ENCODE measurements around the gene SYT17. TPM values are rescaled to one million over a fixed set of nuclear protein-coding genes. Genes with fewer than 3 reads are reported as not detected.

The SYT17 gene
- total RNA-seq, 1 experiment from 2014 or later: not detected

DNA sequence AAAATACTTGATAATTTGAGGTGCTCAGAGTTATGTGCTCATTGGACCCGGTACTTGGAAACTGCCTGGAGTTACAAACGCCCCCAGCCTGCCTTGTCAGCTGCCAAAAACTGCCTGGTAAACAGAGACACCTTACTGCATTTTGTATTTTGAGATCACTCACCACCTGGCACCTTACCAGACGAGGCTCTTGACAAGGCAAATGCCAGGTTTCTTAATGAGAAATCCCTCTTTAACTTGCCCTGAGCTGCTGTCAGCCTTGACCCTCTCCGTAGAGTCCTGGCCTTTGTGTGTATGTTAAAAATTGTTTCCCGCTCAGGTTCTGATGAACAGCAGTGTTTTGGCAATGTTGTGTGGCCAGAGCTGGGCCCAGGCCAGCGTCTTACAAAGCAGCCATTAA lies 28.8 kb downstream of the SYT17 start:
- DNase-seq (ENCODE audit: low spot score): peak; percentile 0
- in situ Hi-C loops (cut with HindIII; ENCODE audit: low sequenced_read_pairs): no loop called here

DNA sequence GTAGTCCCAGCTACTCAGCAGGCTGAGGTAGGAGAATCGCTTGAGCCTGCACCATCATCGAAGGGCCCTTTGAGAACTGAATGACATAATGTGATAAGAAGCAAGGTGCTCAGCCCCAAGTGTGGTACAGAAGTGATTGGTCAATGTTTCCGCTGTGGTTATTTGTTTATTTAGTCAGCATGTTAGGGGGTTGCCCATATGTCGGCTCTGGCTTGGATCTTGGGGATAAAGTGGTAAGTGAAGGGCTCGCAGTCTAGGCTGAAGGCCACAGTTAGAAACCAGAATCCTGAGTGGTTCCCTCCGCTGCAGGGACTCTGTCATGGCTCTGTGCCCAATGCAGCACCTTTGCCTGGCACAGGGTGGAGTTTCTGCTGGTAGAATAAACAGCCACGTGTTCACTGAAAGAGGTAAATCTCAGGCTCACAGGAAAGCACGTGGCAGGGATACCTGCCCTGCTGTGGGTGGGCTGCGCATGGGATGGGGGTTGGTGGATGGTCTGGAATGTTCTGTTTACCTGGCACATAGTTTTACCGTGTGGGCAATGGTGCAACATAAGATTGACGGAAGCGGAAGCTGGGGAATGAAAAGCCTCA lies 35.4 kb downstream of the SYT17 start:
- in situ Hi-C loops (cut with HindIII; ENCODE audit: low sequenced_read_pairs): no loop called here
- DNase-seq (ENCODE audit: low spot score): no peak

DNA sequence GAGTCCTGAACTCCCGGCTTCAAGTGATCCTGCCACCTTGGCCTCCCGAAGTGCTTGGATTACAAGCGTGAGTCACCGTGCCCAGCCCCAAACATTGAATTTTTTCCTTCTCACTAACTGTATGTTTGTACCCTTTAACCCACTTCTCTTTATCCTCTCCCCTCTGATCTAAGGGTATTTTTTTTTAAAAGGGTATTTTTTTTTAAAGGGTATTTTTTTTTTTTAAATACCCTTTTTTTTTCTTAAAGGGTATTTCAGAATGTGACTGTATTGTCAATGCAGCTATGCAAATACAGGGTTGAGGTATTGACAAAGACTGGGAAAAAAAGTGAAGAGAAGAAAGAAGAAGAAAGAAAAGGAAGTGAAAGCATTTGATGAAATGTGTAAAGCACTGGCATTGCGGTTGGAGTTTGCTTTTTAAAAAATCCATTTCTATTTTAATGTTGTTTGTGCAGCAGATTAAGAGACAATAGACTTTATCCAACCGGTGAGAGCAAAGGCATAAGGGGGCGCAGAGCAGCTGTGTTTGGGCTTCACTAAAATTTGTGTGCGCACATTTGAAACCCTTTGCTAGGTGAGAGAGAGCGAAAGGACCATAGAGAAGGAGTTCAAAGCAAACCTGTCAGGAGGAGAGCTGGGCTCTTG lies 42.4 kb downstream of the SYT17 start:
- DNase-seq (ENCODE audit: low spot score): no peak
- in situ Hi-C loops (cut with HindIII; ENCODE audit: low sequenced_read_pairs): no loop called here

DNA sequence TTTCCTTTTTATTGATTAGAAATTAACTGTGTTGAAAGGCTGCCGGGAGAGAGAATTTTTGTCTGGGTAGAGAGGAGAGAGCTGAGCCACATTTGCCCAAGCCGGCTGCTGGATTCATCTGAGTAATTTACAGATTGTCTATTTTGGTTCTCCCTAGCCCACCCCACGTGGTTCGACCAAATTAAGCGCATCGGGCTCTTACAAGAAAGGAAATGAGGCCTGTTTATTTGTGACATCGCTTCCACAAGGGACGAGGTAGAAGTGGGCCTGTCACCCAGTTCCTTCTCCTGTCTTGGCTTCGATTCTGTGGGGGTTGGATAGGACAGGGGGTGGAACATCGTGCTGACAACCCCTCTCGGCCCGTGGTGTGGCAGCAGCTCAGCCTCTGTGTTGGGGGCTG lies 42.9 kb downstream of the SYT17 start:
- in situ Hi-C loops (cut with HindIII; ENCODE audit: low sequenced_read_pairs): no loop called here
- DNase-seq (ENCODE audit: low spot score): no peak

DNA sequence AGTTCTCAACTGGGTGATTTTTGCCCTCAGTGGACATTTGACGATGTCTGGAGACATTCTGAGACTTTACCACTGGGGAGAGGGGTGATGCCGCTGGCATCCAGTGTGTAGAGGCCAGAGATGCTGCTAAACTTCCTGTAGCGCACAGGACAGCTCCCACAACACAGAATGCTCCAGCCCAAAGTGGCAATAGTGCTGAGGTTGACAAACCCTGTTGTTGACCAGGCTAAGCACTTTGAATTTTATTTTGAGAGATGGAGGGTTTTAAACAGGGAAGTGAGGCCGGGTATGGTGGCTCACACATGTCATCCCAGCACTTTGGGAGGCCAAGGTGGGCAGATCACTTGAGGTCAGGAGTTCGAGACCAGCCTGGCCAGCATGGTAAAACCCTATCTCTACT lies 44.0 kb downstream of the SYT17 start:
- no peak for DNase-seq (ENCODE audit: low spot score)
- in situ Hi-C loops (cut with HindIII; ENCODE audit: low sequenced_read_pairs): no loop called here

DNA sequence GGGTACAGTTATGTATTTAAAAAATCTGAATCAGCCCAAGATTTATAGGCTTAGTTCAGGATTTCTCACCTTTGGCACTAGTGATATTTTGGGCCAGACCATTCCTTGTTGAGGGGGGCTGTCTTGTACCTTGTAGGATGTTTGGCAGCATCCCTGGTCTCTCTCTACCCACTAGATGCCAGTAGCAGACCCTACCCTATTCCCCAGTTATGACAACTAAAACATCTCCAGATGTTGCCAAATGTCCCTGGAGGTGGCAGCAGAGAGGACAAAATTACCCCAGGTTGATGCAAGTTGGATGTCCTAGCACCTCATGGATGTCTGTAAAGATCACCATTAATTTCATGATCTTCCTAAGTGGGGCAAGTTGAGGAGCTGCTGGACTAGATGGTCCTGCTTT lies 45.8 kb downstream of the SYT17 start:
- no peak for DNase-seq (ENCODE audit: low spot score)
- in situ Hi-C loops (cut with HindIII; ENCODE audit: low sequenced_read_pairs): no loop called here

DNA sequence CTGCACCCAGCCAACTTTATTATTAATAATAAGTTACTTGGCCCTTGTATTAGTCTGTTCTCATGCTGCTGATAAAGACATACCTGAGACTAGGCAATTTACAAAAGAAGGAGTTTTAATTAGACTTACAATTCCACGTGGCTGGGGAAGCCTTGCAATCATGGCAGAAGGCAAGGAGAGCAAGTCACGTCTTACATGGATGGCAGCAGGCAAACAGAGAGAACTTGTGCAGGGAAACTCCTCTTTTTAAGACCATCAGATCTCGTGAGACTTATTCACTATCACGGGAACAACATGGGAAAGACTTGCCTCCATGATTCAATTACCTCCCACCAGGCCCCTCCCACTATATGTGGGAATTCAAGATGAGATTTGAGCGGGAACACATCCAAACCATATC lies 47.7 kb downstream of the SYT17 start:
- in situ Hi-C loops (cut with HindIII; ENCODE audit: low sequenced_read_pairs): no loop called here
- DNase-seq (ENCODE audit: low spot score): no peak

DNA sequence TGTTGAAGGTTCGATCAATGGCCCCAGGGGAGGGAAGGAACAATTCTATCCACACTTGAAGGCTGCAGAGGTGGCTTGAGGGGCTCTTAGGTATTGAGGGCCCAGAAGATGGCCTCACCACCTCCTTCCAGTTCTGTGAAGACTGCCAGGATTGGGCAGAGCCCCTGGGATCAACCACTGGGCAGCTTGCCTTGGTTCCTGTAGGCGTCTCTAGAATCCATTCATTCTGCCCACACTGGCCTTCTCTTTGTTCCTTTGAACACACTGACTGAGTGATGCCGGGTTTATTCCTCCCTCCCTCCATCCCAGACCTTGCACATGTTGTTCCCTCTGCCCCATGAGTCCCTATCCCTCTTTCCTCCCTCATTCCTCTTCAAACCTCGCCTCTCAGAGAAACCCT lies 50.5 kb downstream of the SYT17 start:
- in situ Hi-C loops (cut with HindIII; ENCODE audit: low sequenced_read_pairs): no loop called here
- no peak for DNase-seq (ENCODE audit: low spot score)

DNA sequence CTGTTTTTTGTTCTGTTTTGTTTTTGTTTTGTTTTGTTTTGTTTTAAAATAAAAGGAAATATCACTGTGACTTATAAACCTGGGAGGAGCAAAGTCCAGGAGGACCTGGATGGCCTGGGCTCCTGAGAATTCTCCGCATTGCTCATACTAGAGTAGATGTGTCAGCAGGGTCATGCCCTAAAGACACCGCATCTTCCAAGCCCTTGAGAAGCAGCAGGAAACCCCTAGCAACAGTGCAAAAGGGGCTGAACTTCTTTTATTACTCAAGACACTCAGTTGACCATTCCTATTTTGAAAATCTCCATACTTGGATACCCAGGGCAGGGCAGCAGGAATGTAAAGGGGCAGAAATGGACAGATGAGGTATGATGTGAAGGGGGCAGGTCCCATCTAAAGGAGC lies 51.8 kb downstream of the SYT17 start:
- in situ Hi-C loops (cut with HindIII; ENCODE audit: low sequenced_read_pairs): no loop called here
- no peak for DNase-seq (ENCODE audit: low spot score)

DNA sequence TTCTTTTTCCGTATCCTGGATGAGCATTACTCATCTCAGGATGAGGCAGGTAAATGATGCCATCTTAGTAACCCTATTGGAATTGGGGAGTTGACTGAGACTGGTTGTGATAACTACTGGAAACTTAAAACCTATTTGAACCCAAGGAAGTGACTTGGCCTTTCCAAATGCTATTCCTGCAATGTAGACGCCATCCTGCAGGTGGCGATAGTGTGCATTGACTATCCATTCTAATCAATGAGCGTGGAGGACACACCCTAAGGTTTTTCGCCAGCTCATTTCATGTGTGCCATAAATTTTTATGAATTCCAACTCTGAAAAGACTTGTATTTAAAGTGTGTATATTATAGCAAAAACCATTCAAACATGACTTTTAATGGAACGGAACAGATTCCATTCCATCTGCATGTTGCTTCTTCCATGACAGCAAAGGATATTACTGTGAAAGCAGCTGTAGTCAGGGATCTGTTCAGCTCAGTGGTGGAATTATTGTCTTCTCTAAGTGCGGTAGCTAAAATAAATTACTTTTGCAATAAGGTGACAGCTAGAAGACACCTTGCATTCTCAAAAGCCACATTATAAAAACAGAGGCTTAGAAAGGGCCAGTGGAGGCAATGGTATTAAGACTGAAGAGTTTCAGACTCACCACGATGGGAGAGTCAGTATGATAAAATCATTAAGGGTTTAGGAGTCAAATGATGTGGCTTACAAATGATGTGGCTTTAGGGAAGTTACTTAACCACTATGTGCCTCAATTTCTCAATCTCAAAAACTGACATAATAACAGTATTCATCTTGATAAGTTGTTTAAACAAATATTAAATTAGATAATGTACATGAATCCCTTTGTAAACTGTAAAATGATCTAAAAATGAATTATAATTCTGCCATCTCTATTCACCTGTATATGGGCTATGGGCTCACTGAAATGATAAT lies 55.5 kb downstream of the SYT17 start:
- in situ Hi-C loops (cut with HindIII; ENCODE audit: low sequenced_read_pairs): no loop called here
- DNase-seq (ENCODE audit: low spot score): no peak

DNA sequence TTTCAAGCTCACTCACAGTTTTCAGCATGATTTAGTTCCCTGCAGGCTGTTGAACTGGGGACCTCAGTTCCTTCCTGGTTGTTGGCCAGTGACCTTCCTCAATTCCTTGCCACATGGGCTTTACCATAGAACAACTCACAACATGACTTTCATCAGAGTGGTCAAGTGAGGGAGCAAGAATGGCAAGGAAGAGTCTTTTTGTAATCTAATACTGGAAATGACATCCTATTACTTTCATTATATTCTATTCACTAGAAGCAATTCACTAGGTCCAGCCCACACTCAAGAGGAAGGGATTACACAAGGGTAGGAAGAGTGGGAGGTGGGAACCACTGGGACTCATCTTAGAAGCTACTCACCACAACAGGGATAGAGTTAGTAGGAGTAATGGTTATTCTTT lies 57.6 kb downstream of the SYT17 start:
- DNase-seq (ENCODE audit: low spot score): no peak
- in situ Hi-C loops (cut with HindIII; ENCODE audit: low sequenced_read_pairs): no loop called here

DNA sequence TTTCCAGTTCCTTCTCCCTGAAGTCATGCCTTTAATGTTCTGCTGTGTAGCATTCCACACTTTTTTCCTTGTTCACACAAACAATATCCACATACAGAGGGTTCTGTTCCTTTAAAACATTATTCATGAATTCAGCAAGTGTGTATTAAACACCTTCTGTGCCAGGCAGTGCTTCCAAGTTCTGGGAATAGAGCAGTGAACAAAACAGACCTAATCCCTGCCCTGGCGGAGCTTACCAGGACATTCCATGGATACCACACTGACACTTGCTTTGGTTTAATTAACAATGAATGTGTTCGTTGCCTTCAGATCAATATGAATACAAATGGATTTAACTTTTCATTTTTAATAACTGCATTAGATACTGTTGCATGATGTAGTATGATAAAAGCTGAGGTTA lies 59.6 kb downstream of the SYT17 start:
- in situ Hi-C loops (cut with HindIII; ENCODE audit: low sequenced_read_pairs): no loop called here

DNA sequence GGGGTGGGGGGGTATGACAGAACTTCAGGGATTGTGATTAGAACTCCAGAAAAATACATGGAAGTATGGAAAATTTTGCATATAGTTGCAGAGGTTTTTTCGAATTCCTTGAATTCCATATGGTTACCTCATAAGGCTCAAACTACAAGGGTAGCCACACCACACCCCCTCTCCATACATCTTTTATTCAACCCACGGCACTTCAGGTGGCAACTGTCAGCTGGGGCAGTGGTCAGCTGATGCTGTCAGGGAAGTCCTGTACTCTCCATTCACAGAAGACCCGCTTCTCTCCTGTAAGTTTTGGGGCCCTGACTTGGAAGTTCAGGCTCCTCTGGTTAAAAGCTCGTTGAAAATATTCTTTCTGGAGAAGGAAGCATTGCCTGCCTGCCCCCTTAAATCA lies 60.0 kb downstream of the SYT17 start:
- in situ Hi-C loops (cut with HindIII; ENCODE audit: low sequenced_read_pairs): no loop called here
- DNase-seq (ENCODE audit: low spot score): no peak

More for the DNA sequence above, 59.6 kb downstream of the SYT17 start:
- DNase-seq (ENCODE audit: low spot score): no peak

DNA sequence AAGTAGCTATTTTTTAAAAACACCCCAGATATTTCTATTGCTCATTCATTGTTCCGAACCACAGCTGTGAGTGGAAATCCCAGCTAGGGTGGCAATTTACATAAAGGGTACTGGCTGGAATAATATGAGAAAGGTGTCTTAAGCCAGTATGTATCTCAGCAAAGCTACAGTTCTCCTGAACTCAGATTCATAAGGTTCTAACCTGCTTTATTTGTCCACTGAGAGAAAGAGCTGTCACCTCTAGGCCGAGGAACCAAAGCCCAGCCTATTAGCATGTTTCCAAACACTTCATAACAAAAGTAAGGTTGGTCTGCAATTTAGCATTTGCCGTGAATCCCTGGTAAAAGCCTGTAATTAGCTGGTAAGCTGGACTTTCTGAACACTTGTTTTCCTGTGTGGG lies 60.5 kb downstream of the SYT17 start:
- DNase-seq (ENCODE audit: low spot score): no peak
- in situ Hi-C loops (cut with HindIII; ENCODE audit: low sequenced_read_pairs): no loop called here

DNA sequence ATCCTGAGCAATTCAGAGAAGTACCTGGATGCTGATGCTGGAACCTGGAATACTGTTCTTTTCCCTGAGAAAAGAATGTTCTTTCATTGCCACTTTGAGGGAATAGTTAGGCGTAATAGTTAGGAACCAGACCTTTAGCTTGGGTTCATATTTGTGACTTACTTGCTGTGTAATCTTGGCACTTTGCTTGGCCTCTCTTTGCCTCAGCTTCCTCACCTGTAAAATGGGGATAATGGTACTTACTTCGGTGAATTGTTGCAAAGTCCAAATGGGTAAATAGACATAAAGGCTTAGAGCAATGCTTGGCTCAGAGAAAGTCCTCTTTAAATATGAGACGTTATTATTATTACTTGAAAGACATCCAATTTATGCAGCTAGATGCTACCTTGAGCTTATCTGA lies 62.5 kb downstream of the SYT17 start:
- DNase-seq (ENCODE audit: low spot score): no peak
- in situ Hi-C loops (cut with HindIII; ENCODE audit: low sequenced_read_pairs): no loop called here

DNA sequence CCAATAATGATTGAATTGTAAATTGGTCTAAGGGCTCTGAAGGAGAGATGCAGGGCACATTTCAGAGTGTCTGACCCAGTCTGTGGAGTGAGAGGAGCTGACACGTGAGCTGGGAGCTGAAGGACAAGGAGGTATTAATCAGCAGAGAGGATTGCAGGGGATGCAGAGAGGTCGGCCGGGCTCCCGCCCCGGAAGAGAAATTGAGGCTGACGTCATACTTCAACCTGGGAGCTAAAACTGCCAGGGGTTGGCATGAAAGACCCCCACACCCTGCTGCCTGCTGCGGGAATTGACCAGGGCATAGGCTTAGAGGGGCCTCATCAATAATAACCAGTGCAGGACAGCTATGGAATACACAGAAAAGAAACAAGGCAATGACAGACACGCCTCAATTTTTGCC lies 63.8 kb downstream of the SYT17 start:
- no peak for DNase-seq (ENCODE audit: low spot score)
- in situ Hi-C loops (cut with HindIII; ENCODE audit: low sequenced_read_pairs): no loop called here

DNA sequence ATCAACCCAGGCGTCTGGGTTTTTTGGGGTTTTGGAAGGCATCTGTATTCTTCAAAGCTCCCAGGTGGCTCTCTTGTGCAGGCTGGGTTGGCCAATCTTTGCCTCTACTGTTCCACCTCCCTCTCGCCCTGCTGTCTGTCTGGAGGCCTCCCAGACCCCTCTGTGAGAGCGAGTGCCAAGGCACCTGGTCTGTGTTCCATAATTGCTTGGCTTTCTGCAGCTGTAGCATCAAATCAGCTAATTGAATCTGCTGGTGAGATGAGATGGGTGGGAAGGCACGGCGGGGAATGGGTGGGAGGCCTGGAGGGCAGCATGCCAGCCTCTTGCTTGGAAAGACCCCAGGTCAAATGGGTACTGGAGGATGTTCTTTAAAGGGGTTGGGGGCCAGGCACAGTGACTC lies 64.9 kb downstream of the SYT17 start:
- in situ Hi-C loops (cut with HindIII; ENCODE audit: low sequenced_read_pairs): no loop called here
- no peak for DNase-seq (ENCODE audit: low spot score)

DNA sequence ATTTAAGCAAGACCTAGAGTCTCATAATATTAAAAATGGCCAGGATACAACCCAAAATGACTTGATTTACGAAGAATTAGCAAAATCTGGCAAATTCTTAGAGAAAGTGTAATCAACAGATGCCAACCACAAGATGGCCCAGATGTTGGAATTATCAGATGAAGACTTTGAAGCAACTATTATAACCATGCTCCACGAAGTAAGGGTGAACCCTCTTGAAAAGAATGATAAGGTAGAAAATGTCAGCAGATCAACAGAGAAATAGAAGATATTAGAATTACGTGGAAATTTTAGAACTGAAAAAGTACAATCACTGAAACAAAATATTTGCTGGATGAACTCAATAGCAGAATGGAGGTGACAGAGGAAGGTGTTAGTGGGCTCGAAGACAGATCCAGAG lies 67.4 kb downstream of the SYT17 start:
- no peak for DNase-seq (ENCODE audit: low spot score)
- in situ Hi-C loops (cut with HindIII; ENCODE audit: low sequenced_read_pairs): no loop called here

DNA sequence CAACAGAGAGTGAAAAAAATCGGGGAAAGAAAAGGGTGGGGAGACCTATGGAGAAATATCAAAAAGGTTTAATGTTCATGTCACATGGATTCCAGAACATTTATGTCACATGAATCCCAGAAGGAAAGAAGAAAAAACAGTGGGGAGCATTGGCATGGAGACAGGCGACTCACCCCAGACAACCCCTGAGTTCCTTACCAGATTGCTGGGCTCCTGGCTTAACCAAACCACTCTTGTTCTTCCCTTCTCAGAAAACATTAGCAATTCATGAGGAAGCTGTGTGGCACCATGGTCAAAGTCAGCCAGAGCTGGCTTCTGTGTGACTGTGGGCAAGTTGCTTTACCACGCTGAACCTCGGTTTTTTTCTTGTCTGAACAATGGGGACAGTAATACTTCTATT lies 67.8 kb downstream of the SYT17 start:
- in situ Hi-C loops (cut with HindIII; ENCODE audit: low sequenced_read_pairs): no loop called here
- DNase-seq (ENCODE audit: low spot score): no peak

DNA sequence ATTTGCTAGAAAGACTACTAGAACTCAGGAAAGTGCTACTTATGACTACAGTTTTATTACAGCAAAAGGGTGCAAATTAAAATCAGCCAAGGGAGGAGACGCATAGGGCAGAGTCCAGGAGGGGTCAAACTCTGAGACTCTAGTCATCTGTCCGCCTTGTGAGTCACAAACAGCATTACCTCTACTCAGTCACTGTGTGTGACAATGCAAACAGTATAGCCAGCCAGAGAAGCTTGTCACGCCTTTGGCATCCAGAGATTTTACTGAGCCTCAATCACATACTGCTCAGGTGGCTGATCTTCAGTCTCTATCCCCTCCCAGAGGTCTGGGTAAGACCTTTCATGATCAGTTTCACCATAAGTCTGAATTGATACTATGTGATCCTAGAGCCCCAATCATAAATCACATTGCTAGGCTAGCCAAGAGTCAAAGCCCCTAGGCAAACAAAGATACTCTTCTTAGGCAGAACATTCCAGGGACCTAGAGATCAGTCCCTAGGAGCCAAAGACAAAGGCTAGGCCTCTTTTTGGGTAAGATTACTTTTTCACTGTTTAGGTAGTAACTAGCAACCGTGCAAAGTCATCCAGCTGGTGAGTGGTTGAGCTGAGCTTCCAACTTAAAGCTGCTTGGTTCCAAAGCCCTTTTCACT lies 68.6 kb downstream of the SYT17 start:
- no peak for DNase-seq (ENCODE audit: low spot score)
- in situ Hi-C loops (cut with HindIII; ENCODE audit: low sequenced_read_pairs): no loop called here

All from G401 (cell line).